Measurements from ENCODE around the gene TCF7L1.

DNA sequence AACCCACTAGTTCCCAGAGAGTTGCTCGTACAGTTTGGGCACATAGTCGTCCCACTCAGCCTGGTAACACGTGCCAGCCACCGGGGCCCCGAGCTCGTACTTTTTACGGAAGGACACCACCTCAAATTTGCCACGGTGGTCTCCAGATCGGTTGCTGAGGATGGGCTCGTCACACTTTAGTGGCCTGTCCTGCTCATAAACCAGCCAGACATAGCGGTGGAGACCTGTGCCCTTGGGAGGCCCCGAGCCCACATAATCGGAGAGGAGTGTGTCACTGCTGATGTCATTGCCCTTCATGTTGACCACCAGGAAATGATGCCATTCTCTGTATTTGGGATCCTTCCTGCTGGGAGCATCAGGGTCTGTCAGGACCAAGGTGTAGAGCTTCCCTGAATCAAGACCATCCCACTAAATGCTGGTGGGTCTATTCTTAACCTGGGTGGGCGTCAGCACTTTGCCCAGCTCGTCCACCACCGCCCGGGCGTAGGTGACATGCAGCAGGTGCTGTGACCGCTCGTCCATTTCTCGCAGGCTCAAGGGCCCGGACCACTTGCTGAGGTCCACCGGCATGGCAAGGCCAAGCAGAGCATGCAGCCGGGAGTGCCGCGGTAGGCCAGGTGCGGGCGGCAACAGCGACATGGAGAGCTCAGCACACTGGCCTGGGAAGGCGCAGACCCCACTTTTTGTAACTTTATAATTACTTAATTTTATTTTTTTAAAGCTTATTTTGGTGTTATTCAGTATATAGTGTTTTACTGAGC lies 208.3 kb downstream of the TCF7L1 start:
- TF ChIP-seq, protein P1, sequence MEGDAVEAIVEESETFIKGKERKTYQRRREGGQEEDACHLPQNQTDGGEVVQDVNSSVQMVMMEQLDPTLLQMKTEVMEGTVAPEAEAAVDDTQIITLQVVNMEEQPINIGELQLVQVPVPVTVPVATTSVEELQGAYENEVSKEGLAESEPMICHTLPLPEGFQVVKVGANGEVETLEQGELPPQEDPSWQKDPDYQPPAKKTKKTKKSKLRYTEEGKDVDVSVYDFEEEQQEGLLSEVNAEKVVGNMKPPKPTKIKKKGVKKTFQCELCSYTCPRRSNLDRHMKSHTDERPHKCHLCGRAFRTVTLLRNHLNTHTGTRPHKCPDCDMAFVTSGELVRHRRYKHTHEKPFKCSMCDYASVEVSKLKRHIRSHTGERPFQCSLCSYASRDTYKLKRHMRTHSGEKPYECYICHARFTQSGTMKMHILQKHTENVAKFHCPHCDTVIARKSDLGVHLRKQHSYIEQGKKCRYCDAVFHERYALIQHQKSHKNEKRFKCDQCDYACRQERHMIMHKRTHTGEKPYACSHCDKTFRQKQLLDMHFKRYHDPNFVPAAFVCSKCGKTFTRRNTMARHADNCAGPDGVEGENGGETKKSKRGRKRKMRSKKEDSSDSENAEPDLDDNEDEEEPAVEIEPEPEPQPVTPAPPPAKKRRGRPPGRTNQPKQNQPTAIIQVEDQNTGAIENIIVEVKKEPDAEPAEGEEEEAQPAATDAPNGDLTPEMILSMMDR (IDR thresholded peaks at IDR 0.05): no peak
- no peak for TF ChIP-seq POLR2A (IDR thresholded peaks at IDR 0.05)

Measured in uterus (tissue), 2 donors.